ENCODE data around the gene NDUFB4.

Gene NDUFB4

DNA sequence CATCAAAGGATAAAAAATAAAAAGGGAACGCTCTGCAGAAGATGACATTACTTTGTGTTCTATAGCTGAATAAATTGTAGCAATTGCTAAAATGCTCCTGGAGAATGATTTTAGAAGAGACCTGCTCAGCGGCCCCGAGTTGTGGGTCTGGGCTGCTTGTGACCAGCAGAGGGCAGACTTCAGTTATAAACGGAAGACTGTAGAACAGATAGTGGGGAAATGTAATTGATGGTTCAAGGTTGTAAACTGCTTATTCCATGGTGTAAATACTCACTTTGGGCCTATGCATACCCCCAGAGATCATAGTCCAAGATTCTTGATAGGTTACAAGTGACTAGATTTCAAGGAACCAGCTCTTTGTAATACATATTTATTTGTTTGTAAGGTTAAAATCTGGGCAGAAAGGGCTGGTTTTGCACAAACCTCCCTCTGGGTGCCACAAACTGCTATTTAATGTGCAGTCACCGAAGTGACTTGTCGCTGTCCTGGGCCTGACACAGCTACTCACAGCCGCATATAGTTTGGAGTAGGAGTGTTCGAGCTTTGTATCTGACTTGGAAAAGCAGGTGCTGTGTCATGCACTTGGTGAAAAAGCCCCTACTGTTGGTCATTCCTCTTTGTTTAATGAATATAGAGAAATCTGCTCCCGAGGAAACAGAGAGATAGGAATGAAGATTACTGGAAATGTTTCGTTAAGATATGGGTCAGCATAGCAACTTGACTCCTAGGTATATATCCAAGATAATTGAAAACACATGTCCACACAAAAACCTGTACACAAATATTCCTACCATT, 34.7 kb upstream of the NDUFB4 start:
- Histone ChIP-seq H3K4me2 (ENCODE audit: low read depth, low read length, poor library complexity, severe bottlenecking) (no peak overlapping the region), H2AFZ (ENCODE audit: low read depth, low read length, severe bottlenecking) (no peak overlapping the region), H3F3A (ENCODE audit: insufficient read depth) (no peaks in the 10 kb centered on the region), H3K9me3 (ENCODE audit: insufficient read depth, low read length) (no peaks in the 10 kb centered on the region), H3K9me2 (replicated peaks; ENCODE audit: insufficient read depth, low read length) (no peaks in the 10 kb centered on the region), H3K9ac (ENCODE audit: low read length) (no peak overlapping the region), H3K79me2 (ENCODE audit: insufficient read depth, low read length) (no peaks in the 10 kb centered on the region), H3K4me3 (ENCODE audit: insufficient read depth, low read length, poor library complexity, severe bottlenecking) (no peak overlapping the region), H4K20me1 (ENCODE audit: low read depth, low read length) (no peaks in the 10 kb centered on the region), H3K36me3 (ENCODE audit: low read length) (no peaks in the 10 kb centered on the region), H3K27ac (ENCODE audit: low read depth, low read length) (no peak overlapping the region), H3K27me3 (ENCODE audit: low read length) (no peaks in the 10 kb centered on the region)
- TF ChIP-seq, protein P1, sequence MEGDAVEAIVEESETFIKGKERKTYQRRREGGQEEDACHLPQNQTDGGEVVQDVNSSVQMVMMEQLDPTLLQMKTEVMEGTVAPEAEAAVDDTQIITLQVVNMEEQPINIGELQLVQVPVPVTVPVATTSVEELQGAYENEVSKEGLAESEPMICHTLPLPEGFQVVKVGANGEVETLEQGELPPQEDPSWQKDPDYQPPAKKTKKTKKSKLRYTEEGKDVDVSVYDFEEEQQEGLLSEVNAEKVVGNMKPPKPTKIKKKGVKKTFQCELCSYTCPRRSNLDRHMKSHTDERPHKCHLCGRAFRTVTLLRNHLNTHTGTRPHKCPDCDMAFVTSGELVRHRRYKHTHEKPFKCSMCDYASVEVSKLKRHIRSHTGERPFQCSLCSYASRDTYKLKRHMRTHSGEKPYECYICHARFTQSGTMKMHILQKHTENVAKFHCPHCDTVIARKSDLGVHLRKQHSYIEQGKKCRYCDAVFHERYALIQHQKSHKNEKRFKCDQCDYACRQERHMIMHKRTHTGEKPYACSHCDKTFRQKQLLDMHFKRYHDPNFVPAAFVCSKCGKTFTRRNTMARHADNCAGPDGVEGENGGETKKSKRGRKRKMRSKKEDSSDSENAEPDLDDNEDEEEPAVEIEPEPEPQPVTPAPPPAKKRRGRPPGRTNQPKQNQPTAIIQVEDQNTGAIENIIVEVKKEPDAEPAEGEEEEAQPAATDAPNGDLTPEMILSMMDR (IDR thresholded peaks at IDR 0.05; ENCODE audit: insufficient read depth, low read length, poor library complexity, severe bottlenecking), result peak; percentile 84
- no peak for TF ChIP-seq EZH2phosphoT487 (conservative IDR thresholded peaks at IDR 0.05; ENCODE audit: low read length)

DNA sequence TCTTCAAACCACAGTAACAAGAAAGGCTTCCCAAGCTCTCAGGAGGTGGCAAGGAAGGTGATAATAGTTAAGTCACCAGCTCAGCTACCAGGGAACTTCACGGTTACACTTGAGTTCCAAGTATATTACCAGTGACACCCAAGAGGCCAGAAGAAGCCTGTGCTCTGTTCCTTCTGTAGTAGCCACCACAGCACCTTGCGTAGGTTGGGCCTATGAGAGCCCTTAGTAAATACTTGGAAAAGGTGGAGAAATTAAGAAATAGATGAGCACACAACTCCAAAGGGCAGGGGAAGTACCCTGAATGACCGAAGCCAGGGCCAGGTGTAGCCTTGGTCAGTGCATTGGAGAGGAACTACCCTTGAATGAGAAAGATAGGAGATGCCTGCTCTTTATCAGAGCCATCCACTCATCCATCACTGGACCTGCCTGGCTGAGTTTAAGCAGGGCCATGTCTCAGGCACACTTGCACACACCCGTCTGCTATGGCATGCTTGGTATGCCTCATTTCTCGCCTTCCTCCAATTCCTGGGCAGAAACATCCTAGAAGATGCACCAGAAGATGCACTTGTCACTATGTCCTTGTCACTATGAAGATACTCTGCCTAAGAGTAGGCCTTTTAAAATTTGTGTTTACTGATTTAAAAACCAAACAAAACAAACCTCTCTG, 32.6 kb upstream of the NDUFB4 start:
- no peaks in the 10 kb centered on the region for H3K27me3 ChIP-seq (ENCODE audit: low read length)
- H4K20me1 ChIP-seq (ENCODE audit: low read depth, low read length), result no peaks in the 10 kb centered on the region
- no peak for TF ChIP-seq EZH2phosphoT487 (conservative IDR thresholded peaks at IDR 0.05; ENCODE audit: low read length)
- no peak overlapping the region for H2AFZ ChIP-seq (ENCODE audit: low read depth, low read length, severe bottlenecking)
- no peaks in the 10 kb centered on the region for H3K9me2 ChIP-seq (replicated peaks; ENCODE audit: insufficient read depth, low read length)
- no peak overlapping the region for H3K9ac ChIP-seq (ENCODE audit: low read length)
- H3K9me3 ChIP-seq (ENCODE audit: insufficient read depth, low read length), result no peaks in the 10 kb centered on the region
- no peak overlapping the region for H3K4me3 ChIP-seq (ENCODE audit: insufficient read depth, low read length, poor library complexity, severe bottlenecking)
- no peak overlapping the region for H3K27ac ChIP-seq (ENCODE audit: low read depth, low read length)
- no peaks in the 10 kb centered on the region for H3K79me2 ChIP-seq (ENCODE audit: insufficient read depth, low read length)
- H3K36me3 ChIP-seq (ENCODE audit: low read length), result no peaks in the 10 kb centered on the region
- no peaks in the 10 kb centered on the region for H3F3A ChIP-seq (ENCODE audit: insufficient read depth)
- H3K4me2 ChIP-seq (ENCODE audit: low read depth, low read length, poor library complexity, severe bottlenecking), result no peak overlapping the region

DNA sequence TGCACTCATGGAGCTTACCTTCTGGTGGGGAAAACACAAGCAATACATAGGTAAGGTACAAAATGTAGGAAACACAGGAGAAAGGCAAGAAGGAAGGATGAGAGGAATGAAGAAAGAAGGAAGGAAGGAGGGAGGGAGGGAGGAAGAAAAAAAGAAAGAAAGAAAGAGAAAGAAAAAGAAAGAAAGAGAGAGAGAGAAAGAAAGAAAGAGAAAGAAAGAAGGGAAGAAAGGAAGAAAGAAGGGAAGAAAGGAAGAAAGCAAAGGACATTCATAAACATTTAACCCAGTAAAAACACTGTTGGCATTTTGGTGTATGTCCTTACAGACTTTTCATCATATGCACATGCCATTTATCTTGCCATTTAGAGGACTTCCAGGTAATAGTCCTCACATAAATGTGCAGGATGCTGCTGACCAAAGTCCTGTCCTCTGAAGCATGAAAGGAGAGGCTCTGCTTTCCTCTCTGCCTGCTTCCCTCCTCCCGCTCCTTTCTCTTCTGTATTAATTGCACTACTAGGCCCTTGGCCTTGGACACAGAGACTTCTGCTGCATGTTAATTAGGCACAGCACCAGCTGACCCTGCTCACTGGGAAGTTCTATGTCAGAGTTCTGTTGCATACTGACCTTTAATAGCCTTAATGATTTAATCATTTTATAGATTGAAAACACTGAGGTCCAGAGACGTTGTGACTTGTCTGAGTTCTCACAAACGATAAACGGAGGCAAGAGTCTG, 29.7 kb upstream of the NDUFB4 start:
- H3K4me2 ChIP-seq (ENCODE audit: low read depth, low read length, poor library complexity, severe bottlenecking), result no peak overlapping the region
- no peaks in the 10 kb centered on the region for H3K27me3 ChIP-seq (ENCODE audit: low read length)
- no peaks in the 10 kb centered on the region for H3K9me3 ChIP-seq (ENCODE audit: insufficient read depth, low read length)
- H3K9me2 ChIP-seq (replicated peaks; ENCODE audit: insufficient read depth, low read length), result no peaks in the 10 kb centered on the region
- H2AFZ ChIP-seq (ENCODE audit: low read depth, low read length, severe bottlenecking), result no peak overlapping the region
- H3K79me2 ChIP-seq (ENCODE audit: insufficient read depth, low read length), result no peaks in the 10 kb centered on the region
- no peaks in the 10 kb centered on the region for H3F3A ChIP-seq (ENCODE audit: insufficient read depth)
- H3K27ac ChIP-seq (ENCODE audit: low read depth, low read length), result no peak overlapping the region
- no peaks in the 10 kb centered on the region for H4K20me1 ChIP-seq (ENCODE audit: low read depth, low read length)
- H3K4me3 ChIP-seq (ENCODE audit: insufficient read depth, low read length, poor library complexity, severe bottlenecking), result no peak overlapping the region
- H3K9ac ChIP-seq (ENCODE audit: low read length), result no peak overlapping the region
- H3K36me3 ChIP-seq (ENCODE audit: low read length), result no peaks in the 10 kb centered on the region
- TF ChIP-seq EZH2phosphoT487 (conservative IDR thresholded peaks at IDR 0.05; ENCODE audit: low read length), result no peak
- TF ChIP-seq, protein P1 (IDR thresholded peaks at IDR 0.05; ENCODE audit: insufficient read depth, low read length, poor library complexity, severe bottlenecking), result no peak

Data from SU-DHL-6 (cell line).